Neural progenitor cell (in vitro differentiated cells): Measurements from ENCODE around the gene SEC61A1.

ENCODE experiments used
- EZH2 ChIP-seq: fragments of 200-600 bp; sonication (generic); IDR thresholded peaks from 2 replicates; pipeline ENCODE4 v1.6.1; 2017; ENCODE audit warnings: antibody characterized with exemption, mild to moderate bottlenecking, moderate library complexity
- TF ChIP-seq, protein P1 (sequence below): fragments of 200-600 bp; sonication (generic); IDR thresholded peaks from 2 replicates; pipeline ENCODE4 v1.5.1; 2017; ENCODE audit warnings: antibody characterized with exemption, mild to moderate bottlenecking

DNA sequence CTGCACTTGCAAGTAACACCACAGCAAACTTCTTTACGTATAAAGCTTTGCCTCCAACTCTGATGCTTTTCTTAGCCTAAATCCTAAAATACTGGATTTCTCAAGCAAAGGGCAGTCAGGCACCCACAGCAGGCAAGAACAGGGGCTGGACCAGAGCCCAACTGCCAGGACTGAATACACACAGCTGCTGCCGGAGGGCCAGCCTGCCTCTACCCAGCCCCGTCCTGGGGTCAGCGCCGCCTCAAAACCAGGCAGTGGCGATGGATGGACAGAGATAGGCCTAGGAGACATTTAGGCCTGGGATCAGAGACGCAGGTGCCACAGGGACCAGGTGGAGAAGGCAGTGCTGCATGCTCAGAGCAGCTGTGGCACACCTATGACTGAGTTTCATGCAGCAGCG lies 47.6 kb upstream of the SEC61A1 start:
- TF ChIP-seq, protein P1, sequence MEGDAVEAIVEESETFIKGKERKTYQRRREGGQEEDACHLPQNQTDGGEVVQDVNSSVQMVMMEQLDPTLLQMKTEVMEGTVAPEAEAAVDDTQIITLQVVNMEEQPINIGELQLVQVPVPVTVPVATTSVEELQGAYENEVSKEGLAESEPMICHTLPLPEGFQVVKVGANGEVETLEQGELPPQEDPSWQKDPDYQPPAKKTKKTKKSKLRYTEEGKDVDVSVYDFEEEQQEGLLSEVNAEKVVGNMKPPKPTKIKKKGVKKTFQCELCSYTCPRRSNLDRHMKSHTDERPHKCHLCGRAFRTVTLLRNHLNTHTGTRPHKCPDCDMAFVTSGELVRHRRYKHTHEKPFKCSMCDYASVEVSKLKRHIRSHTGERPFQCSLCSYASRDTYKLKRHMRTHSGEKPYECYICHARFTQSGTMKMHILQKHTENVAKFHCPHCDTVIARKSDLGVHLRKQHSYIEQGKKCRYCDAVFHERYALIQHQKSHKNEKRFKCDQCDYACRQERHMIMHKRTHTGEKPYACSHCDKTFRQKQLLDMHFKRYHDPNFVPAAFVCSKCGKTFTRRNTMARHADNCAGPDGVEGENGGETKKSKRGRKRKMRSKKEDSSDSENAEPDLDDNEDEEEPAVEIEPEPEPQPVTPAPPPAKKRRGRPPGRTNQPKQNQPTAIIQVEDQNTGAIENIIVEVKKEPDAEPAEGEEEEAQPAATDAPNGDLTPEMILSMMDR, result no peak
- TF ChIP-seq EZH2, result no peak
